Keratinocyte (primary cell): Measurements from ENCODE around the gene RTN4R. TPM values are rescaled to one million over a fixed set of nuclear protein-coding genes. Genes with fewer than 3 reads are reported as not detected.
"Not testable (repeated sequence)": the region's sequence is repeated elsewhere in the genome, so short reads cannot be mapped to it uniquely, and the experiment has no call there.

ENCODE experiments used
- DNase-seq: peaks from one replicate; pipeline ENCODE4 v3.0.0-alpha.2; 2011; ENCODE audit warnings: low read depth, missing footprints, low spot score
- FAIRE-seq: peaks from 2 replicates; lab custom pipeline; 2011; peaks lifted over from hg19 to GRCh38; lab: Jason Lieb, UNC
- H2AFZ ChIP-seq: 2 replicates; pipeline ENCODE4 v1.6.0; 2012; ENCODE audit warnings: low read length, control low read depth, inconsistent platforms; ENCODE audit not compliant: control insufficient read depth
- H3K27ac ChIP-seq: 2 replicates; pipeline ENCODE4 v1.5.1; 2011; ENCODE audit warnings: low read length; ENCODE audit not compliant: control insufficient read depth, insufficient read depth
- H3K27me3 ChIP-seq: 3 replicates; pipeline ENCODE4 v1.6.0; 2011; ENCODE audit warnings: low read length; ENCODE audit not compliant: control insufficient read depth, insufficient read depth; ENCODE audit errors: extremely low read depth
- H3K36me3 ChIP-seq, 2 experiments: 2 replicates in 1 of 2; 3 replicates in 1 of 2; pipeline ENCODE4 v1.5.1; 2011; ENCODE audit warnings: low read length in 2 of 2, mild to moderate bottlenecking in 1 of 2; ENCODE audit not compliant: control insufficient read depth in 2 of 2, insufficient read depth in 2 of 2; ENCODE audit errors: extremely low read depth in 1 of 2
- H3K4me1 ChIP-seq: 3 replicates; pipeline ENCODE4 v1.5.1; 2011; ENCODE audit warnings: low read length; ENCODE audit not compliant: control insufficient read depth, insufficient read depth; ENCODE audit errors: extremely low read depth
- H3K4me2 ChIP-seq: 3 replicates; pipeline ENCODE4 v1.6.0; 2011; ENCODE audit warnings: low read depth, low read length; ENCODE audit not compliant: control insufficient read depth, insufficient read depth; ENCODE audit errors: extremely low read depth
- H3K4me3 ChIP-seq, 3 experiments: fragments of 200-600 bp in 1 of 3; sonication (generic) in 1 of 3; 2 replicates in 2 of 3; 3 replicates in 1 of 3; pipeline ENCODE4 v1.5.1; 2011 to 2016; ENCODE audit warnings: low read length in 3 of 3, mild to moderate bottlenecking in 3 of 3, control low read depth in 2 of 3, inconsistent platforms in 1 of 3, low read depth in 1 of 3, mixed read lengths in 1 of 3, mixed run types in 1 of 3, moderate library complexity in 1 of 3; ENCODE audit not compliant: control insufficient read depth in 2 of 3, insufficient read depth in 2 of 3; ENCODE audit errors: extremely low read depth in 1 of 3
- H3K79me2 ChIP-seq: 2 replicates; pipeline ENCODE4 v1.6.0; 2012; ENCODE audit warnings: low read length; ENCODE audit not compliant: control insufficient read depth, insufficient read depth
- H3K9ac ChIP-seq: 3 replicates; pipeline ENCODE4 v1.6.0; 2011; ENCODE audit warnings: low read length; ENCODE audit not compliant: control insufficient read depth, insufficient read depth; ENCODE audit errors: extremely low read depth
- H3K9me1 ChIP-seq: 3 replicates; pipeline ENCODE4 v1.6.0; 2011; ENCODE audit warnings: low read length; ENCODE audit not compliant: control insufficient read depth, insufficient read depth; ENCODE audit errors: extremely low read depth
- H3K9me3 ChIP-seq: 2 replicates; pipeline ENCODE4 v1.5.1; 2012; ENCODE audit warnings: low read depth, low read length; ENCODE audit not compliant: control insufficient read depth
- H4K20me1 ChIP-seq: 3 replicates; pipeline ENCODE4 v1.6.0; 2011; ENCODE audit warnings: low read length; ENCODE audit not compliant: control insufficient read depth, insufficient read depth; ENCODE audit errors: extremely low read depth
- CTCF ChIP-seq, 3 experiments: IDR thresholded peaks in 1 of 3; conservative IDR thresholded peaks in 1 of 3; optimal IDR thresholded peaks in 1 of 3; 2 replicates in 2 of 3; 3 replicates in 1 of 3; pipeline versions ENCODE3 to v1.5.1; 2011; ENCODE audit warnings: low read length in 3 of 3, mild to moderate bottlenecking in 3 of 3, moderate library complexity in 2 of 3, control low read depth in 1 of 3, inconsistent platforms in 1 of 3; ENCODE audit not compliant: insufficient read depth in 2 of 3; ENCODE audit errors: extremely low read depth in 1 of 3
- EZH2 ChIP-seq: IDR thresholded peaks from one replicate; pipeline ENCODE4 v1.6.1; 2012; ENCODE audit warnings: inconsistent platforms, mild to moderate bottlenecking, low read length, moderate library complexity
- dilution Hi-C: fragments of 300-500 bp; cut with MboI; formaldehyde crosslinking; loops from one replicate; pipeline ENCODE4 v1.7.0; 2020; ENCODE audit warnings: low sequenced_read_pairs; ENCODE audit not compliant: extremely low pct_ligation_motif_present
- polyA plus RNA-seq, 5 experiments: library from polyadenylated mRNA; depleted of rRNA in 3 of 5; stranded (reverse) in 3 of 5; stranded (forward) in 1 of 5; unstranded in 1 of 5; fragments of >200 nt; gene quantifications; 1 replicate in 1 of 5; 2 replicates in 3 of 5; 3 replicates in 1 of 5; pipeline versions ENCODE4 v1.2.1 to v1.2.3, GENCODE V29; 2011 to 2012; ENCODE audit warnings: missing spikeins in 2 of 5, low read depth in 1 of 5, low replicate concordance in 1 of 5

RTN4R gene
- polyA plus RNA-seq, 1 donor (not counting 4 experiments of a cell fraction or from before 2014, with no cell fraction given), result 2.5 TPM

- FAIRE-seq, result no peak
- peaks cover 11% of the 10 kb centered on the region for H3K27me3 ChIP-seq
Measured at GRCh38 chr22:20304646-20305045, 36.5 kb upstream of the RTN4R start.

GRCh38 chr22:20303229-20303534 lies 35.1 kb upstream of the RTN4R start:
- H3K36me3 ChIP-seq, H3K4me2 ChIP-seq, H3K9me3 ChIP-seq, H3K27ac ChIP-seq, DNase-seq, FAIRE-seq, H3K4me1 ChIP-seq, H4K20me1 ChIP-seq, H3K79me2 ChIP-seq, H3K9ac ChIP-seq, H3K4me3 ChIP-seq, H3K9me1 ChIP-seq, dilution Hi-C loops, H2AFZ ChIP-seq: not testable (repeated sequence)
- H3K27me3 ChIP-seq, result peaks cover 17% of the 10 kb centered on the region

More at GRCh38 chr22:20304646-20305045, 36.5 kb upstream of the RTN4R start:
- Histone ChIP-seq H2AFZ (no peak overlapping the region), H3K27ac (no peak overlapping the region), H3K79me2 (no peaks in the 10 kb centered on the region), H3K4me2 (no peak overlapping the region), H3K4me1 (peaks cover 11% of the 10 kb centered on the region), H3K9me3 (no peaks in the 10 kb centered on the region), H3K9me1 (no peaks in the 10 kb centered on the region), H3K9ac (no peak overlapping the region), H3K4me3 (no peak overlapping the region), H4K20me1 (no peaks in the 10 kb centered on the region), H3K36me3 (no peaks in the 10 kb centered on the region)
- dilution Hi-C loops, result no loop called here
- no peak for DNase-seq
- no peak for TF ChIP-seq CTCF (optimal IDR thresholded peaks at IDR 0.05 in 1 of 3, IDR thresholded peaks at IDR 0.05 in 1 of 3, conservative IDR thresholded peaks at IDR 0.05 in 1 of 3; ENCODE audit: extremely low read depth in 1 of 3, insufficient read depth in 2 of 3, low read length in 3 of 3)
- no peak for TF ChIP-seq EZH2

- Histone ChIP-seq H2AFZ (no peak overlapping the region), H3K9me3 (no peaks in the 10 kb centered on the region), H3K27ac (no peak overlapping the region), H3K9ac (no peak overlapping the region), H3K4me1 (no peaks in the 10 kb centered on the region), H4K20me1 (no peaks in the 10 kb centered on the region), H3K4me3 (no peak overlapping the region), H3K4me2 (no peak overlapping the region), H3K27me3 (peaks cover 21% of the 10 kb centered on the region), H3K9me1 (no peaks in the 10 kb centered on the region), H3K36me3 (no peaks in the 10 kb centered on the region), H3K79me2 (no peaks in the 10 kb centered on the region)
- no peak for DNase-seq
- FAIRE-seq, result no peak
- dilution Hi-C loops, result no loop called here
- TF ChIP-seq CTCF (optimal IDR thresholded peaks at IDR 0.05 in 1 of 3, IDR thresholded peaks at IDR 0.05 in 1 of 3, conservative IDR thresholded peaks at IDR 0.05 in 1 of 3; ENCODE audit: extremely low read depth in 1 of 3, insufficient read depth in 2 of 3, low read length in 3 of 3) (no peak), EZH2 (no peak)
Measured at GRCh38 chr22:20302438-20303228, 34.5 kb upstream of the RTN4R start.
